A549 treated with AZD2906 at 1 μM for 4 hours (cell line): ENCODE data around the gene EPB42. TPM values are rescaled to one million over a fixed set of nuclear protein-coding genes. Genes with fewer than 3 reads are reported as not detected.

Source experiments
- total RNA-seq: library from RNA; stranded (reverse); fragments of 200-300 nt; extraction: Qiagen RNA extraction; gene quantifications from 5 replicates; pipeline ENCODE4 v1.2.3, GENCODE V29; 2022

The EPB42 gene
- total RNA-seq: not detected in 5 replicates

DNA sequence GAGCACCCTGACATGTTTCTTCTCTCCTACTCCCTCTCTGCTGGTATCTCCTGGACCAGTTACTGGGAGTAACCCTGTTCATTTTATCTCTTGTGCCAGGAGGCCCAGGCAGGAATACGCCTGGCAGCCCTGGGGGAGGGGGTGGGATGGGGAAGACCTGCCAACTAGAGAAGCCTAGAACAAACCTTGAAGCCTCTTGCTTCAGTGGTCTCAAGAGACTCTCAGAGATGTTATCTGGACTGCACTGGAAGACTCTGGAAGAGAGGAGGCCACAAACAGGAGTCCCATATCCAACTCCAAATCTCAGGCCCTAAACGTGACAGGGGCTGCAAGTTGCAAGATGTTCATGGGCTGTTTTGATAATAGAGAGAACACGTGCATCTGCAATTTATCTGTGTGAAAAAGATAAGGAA lies at the start of gene EPB42:
Gene EPB42, minus strand, starts transcription at position 28 of the 413 bp plus-strand sequence. CDS start 193 bp downstream, outside the sequence.

GRCh38 chr15:43266834-43267233 lies 46.0 kb upstream of the EPB42 start, which contains the start of gene TGM5:
Gene TGM5, minus strand, starts transcription at chr15:43266928. Its CDS starts 79 bp downstream, at chr15:43266849.

DNA sequence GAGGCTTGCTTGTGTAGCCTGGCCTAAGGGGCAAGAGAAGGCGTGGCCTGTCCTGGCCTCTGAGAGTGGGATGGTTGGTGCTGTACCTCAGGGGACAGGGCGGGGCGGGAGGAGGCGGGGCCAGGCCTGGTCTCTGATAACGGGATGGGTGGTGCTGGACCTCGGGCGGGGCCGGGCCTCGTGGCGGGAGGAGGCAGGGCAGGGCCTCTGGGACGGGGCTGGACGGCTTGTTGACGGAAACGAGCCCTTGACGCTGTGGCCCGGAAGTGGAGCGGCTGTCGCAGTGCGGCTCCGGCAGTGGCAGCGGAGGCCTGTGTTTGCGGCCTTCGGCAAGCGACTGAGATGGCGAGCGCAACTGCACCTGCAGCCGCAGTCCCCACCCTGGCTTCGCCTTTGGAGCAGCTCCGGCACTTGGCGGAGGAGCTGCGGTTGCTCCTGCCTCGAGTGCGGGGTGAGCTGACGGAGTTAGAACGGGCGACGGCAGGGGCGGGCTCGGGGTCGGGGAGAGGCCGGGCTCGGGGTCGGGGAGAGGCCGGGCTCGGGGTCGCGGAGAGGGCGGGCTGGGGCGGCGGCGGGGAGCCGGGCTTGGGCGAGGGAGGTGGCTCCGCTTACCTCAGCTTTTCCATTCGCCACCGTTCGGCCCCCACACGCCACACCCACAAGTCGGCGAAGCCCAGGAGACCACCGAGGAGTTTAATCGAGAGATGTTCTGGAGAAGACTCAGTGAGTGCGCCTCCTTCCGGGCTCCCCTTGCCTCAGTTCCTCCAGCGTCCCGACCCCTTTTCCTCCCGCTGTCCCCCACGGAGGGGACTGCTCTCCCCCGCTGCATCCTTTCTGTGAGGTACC lies 35.4 kb downstream of the EPB42 start, which contains the start of gene CCNDBP1:
Gene CCNDBP1, plus strand, starts transcription at position 247 of the 846 bp plus-strand sequence. Its CDS starts 96 bp downstream, at position 343.

Other genes with a start within 250 kb of the EPB42 start
- gene UBR1, start 115.0 kb downstream of the EPB42 start, total RNA-seq: 3.3 to 4.9 TPM (median 4.0 TPM) in 5 replicates
- 7.9 to 9.7 TPM (median 8.6 TPM) in 5 replicates for gene TMEM62, start 87.4 kb downstream of the EPB42 start, total RNA-seq
- 24.7 to 27.6 TPM (median 25.9 TPM) in 5 replicates for gene CCNDBP1, start 35.6 kb downstream of the EPB42 start, total RNA-seq
- not detected in 5 replicates for gene TGM5, start 45.9 kb upstream of the EPB42 start, total RNA-seq
- not detected in 5 replicates for gene TGM7, start 81.2 kb upstream of the EPB42 start, total RNA-seq
- gene LCMT2, start 109.6 kb upstream of the EPB42 start, total RNA-seq: 5.8 to 8.0 TPM (median 6.6 TPM) in 5 replicates
- gene ZSCAN29, start 150.0 kb upstream of the EPB42 start, total RNA-seq: 6.9 to 9.7 TPM (median 8.7 TPM) in 5 replicates
- 4.2 to 5.7 TPM (median 5.2 TPM) in 5 replicates for gene TUBGCP4, start 150.1 kb upstream of the EPB42 start, total RNA-seq